GM21423 (cell line): ENCODE measurements around the gene CERCAM.
A peak's percentile ranks its signal among the peaks of the same experiment; 100 is the strongest.

Source experiments
- ATAC-seq: cut with Tn5 transposase; IDR thresholded peaks from one replicate; pipeline ENCODE4 v1.9.1; 2021; ENCODE audit warnings: mild to moderate bottlenecking, moderate library complexity; ENCODE audit not compliant: unreplicated experiment

The CERCAM gene

GRCh38 chr9:128420651-128421481, at the start of gene CERCAM:
Gene CERCAM (plus strand): TSS chr9:128420857. CDS start chr9:128420878, 21 bp downstream.
- ATAC-seq = peak; percentile 59

GRCh38 chr9:128371630-128372117, 49.0 kb upstream of the CERCAM start:
- no peak for ATAC-seq

DNA sequence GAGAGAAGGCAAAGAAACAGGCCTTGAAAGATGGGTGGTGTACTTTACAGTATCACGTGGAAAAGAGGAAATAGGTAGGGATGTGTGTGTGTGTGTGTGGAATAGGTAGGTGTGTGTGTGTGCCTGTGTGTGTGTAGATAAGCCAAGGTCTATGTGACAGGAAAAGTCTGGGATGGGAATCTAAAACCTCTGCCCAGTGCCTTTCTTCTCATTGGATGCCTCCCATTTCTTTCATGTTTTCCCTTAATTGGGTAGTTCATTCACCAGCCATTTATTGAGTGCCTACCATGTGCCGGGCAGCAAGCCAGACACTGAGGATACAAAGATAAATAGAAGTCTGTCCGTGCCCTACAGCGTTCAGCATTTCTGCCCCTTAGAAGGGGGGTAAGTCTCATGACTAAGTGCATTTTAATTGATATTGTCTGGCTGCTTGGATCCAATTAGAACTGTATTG, 48.4 kb upstream of the CERCAM start:
- ATAC-seq = no peak

GRCh38 chr9:128372784-128373183, 47.9 kb upstream of the CERCAM start:
- no peak for ATAC-seq

GRCh38 chr9:128374221-128374675, 46.4 kb upstream of the CERCAM start:
- ATAC-seq = no peak

DNA sequence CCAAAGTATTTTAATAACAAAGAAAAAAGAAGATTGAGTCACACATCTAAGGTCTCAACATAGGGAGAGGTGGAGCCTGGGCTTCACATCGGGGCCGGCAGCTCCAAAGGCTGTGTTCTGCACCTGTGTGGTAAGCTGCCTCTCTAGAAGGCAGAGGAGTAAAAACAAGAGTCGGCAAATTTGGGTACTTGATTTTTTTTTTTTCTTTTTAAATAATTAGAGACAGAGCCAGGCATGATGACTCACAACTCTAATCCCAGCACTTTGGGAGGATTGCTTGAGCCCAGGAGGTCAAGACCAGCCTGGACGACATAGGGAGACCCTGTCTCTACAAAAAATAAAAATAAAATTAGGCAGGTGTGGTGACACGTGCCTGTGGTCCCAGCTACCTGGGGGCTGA, 44.8 kb upstream of the CERCAM start:
- no peak for ATAC-seq

DNA sequence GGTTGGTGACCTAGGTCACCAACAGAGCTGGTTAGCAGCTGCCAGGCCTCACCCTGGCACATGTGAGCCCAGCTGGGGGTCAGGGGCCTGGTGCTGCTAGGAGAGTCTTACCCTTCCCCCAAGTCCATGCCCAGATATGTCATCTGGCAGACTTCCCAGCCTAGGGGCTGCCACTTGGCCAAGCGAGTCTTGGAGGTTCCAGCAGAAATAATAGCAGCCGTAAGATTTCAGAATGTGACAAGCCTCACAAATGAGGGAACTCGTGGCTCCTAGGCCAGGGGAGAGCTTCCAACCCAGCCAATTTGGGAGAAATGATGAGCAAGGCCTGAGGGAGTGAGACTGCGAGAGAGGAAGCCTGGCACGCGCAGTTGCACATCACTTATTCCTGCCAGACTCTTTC, 38.4 kb upstream of the CERCAM start:
- ATAC-seq = no peak

- no peak for ATAC-seq
Measured at GRCh38 chr9:128383007-128383753, 37.5 kb upstream of the CERCAM start.

GRCh38 chr9:128383791-128384190, 36.9 kb upstream of the CERCAM start:
- ATAC-seq = no peak

GRCh38 chr9:128384801-128385495, 35.7 kb upstream of the CERCAM start:
- ATAC-seq = no peak

GRCh38 chr9:128385496-128386460, 34.9 kb upstream of the CERCAM start:
- ATAC-seq = no peak

DNA sequence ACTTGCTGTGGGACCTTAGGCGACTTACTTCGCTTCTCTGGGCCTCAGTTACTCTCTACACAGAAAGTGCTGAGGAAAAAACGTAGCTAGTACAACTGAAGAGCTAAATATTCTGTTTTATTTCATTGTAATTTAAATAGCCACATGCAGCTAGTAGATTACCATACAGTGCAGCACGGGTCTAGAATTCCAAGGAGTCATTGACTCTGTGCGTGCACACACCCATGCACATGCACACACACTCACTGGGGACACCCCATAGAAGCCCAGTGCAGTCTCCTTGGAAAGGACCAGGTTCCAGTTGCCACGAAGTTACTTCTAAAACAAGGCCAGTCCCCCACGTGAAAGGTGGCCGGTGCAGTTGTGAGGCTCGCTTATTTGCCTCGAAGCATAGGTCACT, 32.5 kb upstream of the CERCAM start:
- no peak for ATAC-seq

GRCh38 chr9:128389395-128390149, 31.1 kb upstream of the CERCAM start:
- no peak for ATAC-seq

- ATAC-seq = no peak
Measured at GRCh38 chr9:128390150-128390812, 30.4 kb upstream of the CERCAM start.

GRCh38 chr9:128390813-128391711, 29.6 kb upstream of the CERCAM start:
- ATAC-seq = no peak

- no peak for ATAC-seq
Measured at GRCh38 chr9:128391956-128392301, 28.7 kb upstream of the CERCAM start.

DNA sequence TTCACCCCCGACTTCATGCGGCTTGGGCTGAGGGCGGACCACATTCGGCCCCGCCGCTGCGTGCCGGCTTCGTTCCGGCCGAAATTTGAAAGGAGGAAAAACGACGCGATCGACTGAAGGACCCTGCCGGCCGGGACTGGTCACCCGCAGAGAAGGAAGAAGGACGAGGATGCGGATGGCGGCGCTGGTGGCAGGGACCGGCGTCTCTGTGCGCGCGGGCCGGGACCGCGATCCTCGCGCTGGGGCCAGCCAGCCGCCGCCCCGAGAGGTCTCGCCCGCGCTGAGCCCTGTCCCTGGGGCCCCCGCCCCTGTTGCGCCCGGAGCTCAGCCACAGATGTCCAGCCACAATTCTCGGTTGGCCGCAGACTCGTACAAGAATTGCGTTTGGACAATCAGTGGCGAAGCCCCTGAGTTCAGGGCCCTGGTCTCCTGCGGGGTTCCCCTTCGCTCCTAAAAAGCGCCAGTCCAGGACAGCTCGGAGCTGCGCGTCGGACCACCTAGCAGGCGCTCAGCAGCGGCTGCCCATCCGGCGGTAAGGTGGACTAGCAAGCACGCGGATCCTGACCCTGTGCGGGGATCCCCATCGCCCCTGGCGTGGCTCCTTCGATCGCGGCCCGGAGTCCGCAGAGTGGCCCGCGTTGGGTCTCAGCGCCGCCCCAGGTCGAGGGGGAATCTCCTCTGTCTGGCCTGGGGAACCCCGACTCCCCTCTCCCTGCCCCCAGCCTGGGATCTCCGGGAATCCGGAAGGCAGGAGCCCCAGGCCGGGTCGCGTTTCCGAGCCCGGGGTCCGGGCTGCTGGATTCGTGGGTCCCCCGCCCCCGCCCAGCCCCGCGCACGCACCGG, 28.1 kb upstream of the CERCAM start:
- ATAC-seq = no peak
